ENCODE measurements around the gene ATP12A.

The ATP12A gene

GRCh38 chr13:24650161-24650560, 30.0 kb upstream of the ATP12A start:
- peak; percentile 86 for DNase-seq (ENCODE audit: low read depth)
- TF ChIP-seq CTCF (conservative IDR thresholded peaks at IDR 0.05; ENCODE audit: control insufficient read depth, insufficient read depth, low read depth, low read length) = no peak
- H3K4me3 ChIP-seq (ENCODE audit: control insufficient read depth, low read depth, low read length) = no peak overlapping the region

DNA sequence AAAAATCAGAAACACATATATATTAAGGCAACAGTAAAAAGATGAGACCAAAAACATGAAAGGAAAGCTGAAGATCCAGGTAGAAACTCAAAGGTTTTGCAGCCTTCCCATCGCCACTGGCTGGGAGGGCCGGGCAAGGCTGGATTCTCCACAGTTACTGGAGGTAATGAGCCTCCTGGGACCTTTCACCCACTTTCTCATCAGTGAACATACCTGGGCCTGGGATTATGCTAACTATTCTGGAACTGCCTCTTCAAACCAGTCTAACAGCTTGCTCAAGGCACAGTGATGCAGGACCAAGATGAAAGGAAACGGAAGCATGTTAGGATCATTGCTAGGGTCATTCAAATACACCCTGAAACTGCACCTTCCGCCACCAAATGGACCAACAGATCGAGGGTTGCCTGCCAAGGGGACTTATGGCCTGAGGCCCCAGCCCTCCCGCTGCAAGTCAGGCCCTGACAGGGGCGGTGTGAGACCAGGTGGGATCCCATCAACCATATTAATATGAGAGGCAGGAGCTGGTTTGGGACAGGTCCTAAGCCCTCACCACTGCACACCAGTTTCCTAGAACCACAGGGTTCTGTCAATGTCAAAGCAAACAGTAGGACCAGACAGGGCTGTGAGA, 28.4 kb upstream of the ATP12A start:
- DNase-seq (ENCODE audit: low read depth) = no peak
- no peak overlapping the region for H3K4me3 ChIP-seq (ENCODE audit: control insufficient read depth, low read depth, low read length)
- no peak for TF ChIP-seq CTCF (conservative IDR thresholded peaks at IDR 0.05; ENCODE audit: control insufficient read depth, insufficient read depth, low read depth, low read length)

- TF ChIP-seq CTCF (conservative IDR thresholded peaks at IDR 0.05; ENCODE audit: control insufficient read depth, insufficient read depth, low read depth, low read length) = no peak
- H3K4me3 ChIP-seq (ENCODE audit: control insufficient read depth, low read depth, low read length) = no peak overlapping the region
- DNase-seq (ENCODE audit: low read depth) = no peak
These were observed 27.8 kb upstream of the ATP12A start for GRCh38 chr13:24652359-24652758.

GRCh38 chr13:24654741-24655140, 25.5 kb upstream of the ATP12A start:
- DNase-seq (ENCODE audit: low read depth) = peak; percentile 11
- no peak for TF ChIP-seq CTCF (conservative IDR thresholded peaks at IDR 0.05; ENCODE audit: control insufficient read depth, insufficient read depth, low read depth, low read length)
- H3K4me3 ChIP-seq (ENCODE audit: control insufficient read depth, low read depth, low read length) = no peak overlapping the region

- DNase-seq (ENCODE audit: low read depth) = no peak
- H3K4me3 ChIP-seq (ENCODE audit: control insufficient read depth, low read depth, low read length) = no peak overlapping the region
- no peak for TF ChIP-seq CTCF (conservative IDR thresholded peaks at IDR 0.05; ENCODE audit: control insufficient read depth, insufficient read depth, low read depth, low read length)
These were observed 21.0 kb upstream of the ATP12A start for GRCh38 chr13:24659239-24659638.

DNA sequence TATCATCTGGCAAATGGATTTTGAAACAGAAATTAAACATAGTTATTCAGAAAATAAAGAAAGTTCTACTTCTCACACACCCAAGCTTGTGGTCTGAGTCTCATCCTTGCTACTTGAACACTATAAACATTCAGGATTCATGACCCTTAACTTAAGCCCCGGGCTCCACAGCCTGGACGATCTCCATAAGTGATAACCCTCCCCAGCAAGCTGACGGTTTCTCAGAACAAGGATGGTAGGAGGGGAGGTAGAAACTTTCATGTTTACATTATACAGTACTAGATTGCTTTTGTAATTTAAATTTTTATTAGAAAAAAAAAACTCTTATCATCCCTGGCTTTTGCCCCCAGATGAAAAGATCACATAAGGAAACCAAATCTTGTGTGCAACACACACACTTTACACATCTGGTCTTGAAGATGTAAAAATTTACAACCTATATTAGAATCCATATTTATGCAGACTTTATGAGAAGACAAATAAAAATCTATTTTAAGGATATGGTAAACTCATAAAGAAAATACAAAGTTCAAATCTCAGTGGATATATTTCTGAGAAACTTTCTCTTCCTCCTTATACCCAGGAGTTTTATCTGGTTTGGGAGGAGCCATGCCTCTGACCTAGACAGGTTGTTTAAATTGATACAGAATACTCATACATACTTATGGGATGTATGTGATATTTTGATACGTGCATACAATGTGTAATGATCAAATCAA, 20.0 kb upstream of the ATP12A start:
- H3K4me3 ChIP-seq (ENCODE audit: control insufficient read depth, low read depth, low read length) = no peak overlapping the region
- no peak for TF ChIP-seq CTCF (conservative IDR thresholded peaks at IDR 0.05; ENCODE audit: control insufficient read depth, insufficient read depth, low read depth, low read length)
- no peak for DNase-seq (ENCODE audit: low read depth)
